Measurements from ENCODE around the gene INO80. TPM values are rescaled to one million over a fixed set of nuclear protein-coding genes. Genes with fewer than 3 reads are reported as not detected.

Gene INO80
- total and polyA plus RNA-seq, 2 donors (not counting 3 experiments of a cell fraction or from before 2014, with no cell fraction given): 5.7 to 29.1 TPM

DNA sequence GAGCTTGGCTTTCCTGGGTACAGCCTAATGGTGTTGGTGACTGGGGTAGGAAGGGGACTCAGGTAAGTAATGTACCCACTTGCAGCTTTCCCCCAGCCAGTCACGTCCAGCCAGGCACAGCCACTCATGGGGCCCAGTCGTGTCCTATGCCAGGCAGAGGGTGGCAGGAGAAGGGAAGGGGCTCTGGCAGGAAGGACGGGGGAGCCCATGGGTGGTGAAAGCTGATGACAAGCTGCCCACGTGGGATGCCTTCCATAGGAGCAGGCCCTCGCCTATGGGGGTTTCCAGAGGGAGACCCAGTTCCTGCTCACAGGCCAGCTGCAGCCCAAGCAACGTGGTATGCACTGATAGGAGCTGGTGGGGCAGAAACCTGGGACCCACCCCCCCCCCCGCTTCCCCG, 152.1 kb downstream of the INO80 start:
- no peak overlapping the region for H3K4me3 ChIP-seq (replicated peaks in 1 of 3; ENCODE audit: insufficient read depth in 1 of 3, low read depth in 1 of 3, low read length in 3 of 3)
- H3K27me3 ChIP-seq (ENCODE audit: control insufficient read depth in 2 of 2, insufficient read depth in 2 of 2, low read length in 2 of 2): no peaks in the 10 kb centered on the region
- ChIA-PET CTCF (interaction anchor here (2.0 to 3.6 kb wide), 3 partner anchors 11 to 54 kb away, joined by 9 to 20 read pairs (median 11); partner anchors contain the start of gene CHAC1), POLR2A (interaction anchor here (1.3 kb wide), 1 partner anchor 11 kb away, joined by 3 read pairs; the partner anchor contains the start of gene CHAC1)
- FAIRE-seq: no peak
- DNase-seq (ENCODE audit: low read depth, low spot score): no peak
- TF ChIP-seq JUN (IDR thresholded peaks at IDR 0.05; ENCODE audit: borderline replicate concordance, insufficient read depth, insufficient read length, low read depth) (no peak), MYC (IDR thresholded peaks at IDR 0.05; ENCODE audit: low read depth, low read length) (no peak), EZH2 (IDR thresholded peaks at IDR 0.05; ENCODE audit: borderline replicate concordance, low read depth, low read length, severe bottlenecking) (no peak), FOS (IDR thresholded peaks at IDR 0.05; ENCODE audit: borderline replicate concordance, insufficient read depth, low read length) (no peak), MAX (IDR thresholded peaks at IDR 0.05; ENCODE audit: insufficient read depth, insufficient read length) (no peak), POLR2A (IDR thresholded peaks at IDR 0.05; ENCODE audit: low read depth, low read length) (no peak), POLR2AphosphoS5 (IDR thresholded peaks at IDR 0.05; ENCODE audit: insufficient read depth, low read depth, low read length) (no peak), GATA2 (IDR thresholded peaks at IDR 0.05; ENCODE audit: insufficient read depth, insufficient read length, low read depth, low read length) (no peak)
- TF ChIP-seq, protein P1, sequence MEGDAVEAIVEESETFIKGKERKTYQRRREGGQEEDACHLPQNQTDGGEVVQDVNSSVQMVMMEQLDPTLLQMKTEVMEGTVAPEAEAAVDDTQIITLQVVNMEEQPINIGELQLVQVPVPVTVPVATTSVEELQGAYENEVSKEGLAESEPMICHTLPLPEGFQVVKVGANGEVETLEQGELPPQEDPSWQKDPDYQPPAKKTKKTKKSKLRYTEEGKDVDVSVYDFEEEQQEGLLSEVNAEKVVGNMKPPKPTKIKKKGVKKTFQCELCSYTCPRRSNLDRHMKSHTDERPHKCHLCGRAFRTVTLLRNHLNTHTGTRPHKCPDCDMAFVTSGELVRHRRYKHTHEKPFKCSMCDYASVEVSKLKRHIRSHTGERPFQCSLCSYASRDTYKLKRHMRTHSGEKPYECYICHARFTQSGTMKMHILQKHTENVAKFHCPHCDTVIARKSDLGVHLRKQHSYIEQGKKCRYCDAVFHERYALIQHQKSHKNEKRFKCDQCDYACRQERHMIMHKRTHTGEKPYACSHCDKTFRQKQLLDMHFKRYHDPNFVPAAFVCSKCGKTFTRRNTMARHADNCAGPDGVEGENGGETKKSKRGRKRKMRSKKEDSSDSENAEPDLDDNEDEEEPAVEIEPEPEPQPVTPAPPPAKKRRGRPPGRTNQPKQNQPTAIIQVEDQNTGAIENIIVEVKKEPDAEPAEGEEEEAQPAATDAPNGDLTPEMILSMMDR (IDR thresholded peaks at IDR 0.05; ENCODE audit: extremely low read depth in 1 of 2, insufficient read depth in 1 of 2, low read depth in 1 of 2, low read length in 2 of 2): no peak
- H3K9ac ChIP-seq (replicated peaks; ENCODE audit: extremely low read depth, insufficient read depth, low read length): no peak overlapping the region
- H3K79me2 ChIP-seq (ENCODE audit: control insufficient read depth, insufficient read depth, low read length): no peaks in the 10 kb centered on the region
- BruUV-seq (replicated peaks): no TSS peak
- dilution Hi-C loops (cut with MboI; ENCODE audit: extremely low pct_ligation_motif_present, low sequenced_read_pairs) (no loop called here), intact Hi-C loops (cut with micrococcal nuclease) (no loop called here)
- no peak overlapping the region for H2AFZ ChIP-seq (ENCODE audit: low read depth, low read length)
- no peak overlapping the region for H3K27ac ChIP-seq (ENCODE audit: insufficient read depth, low read depth, low read length)
- H3K36me3 ChIP-seq (ENCODE audit: control insufficient read depth in 2 of 2, extremely low read depth in 1 of 2, insufficient read depth in 2 of 2, low read length in 2 of 2): no peaks in the 10 kb centered on the region
- H3K9me1 ChIP-seq (replicated peaks; ENCODE audit: control insufficient read depth, extremely low read depth, insufficient read depth, low read length): no peaks in the 10 kb centered on the region
- H3K9me3 ChIP-seq (replicated peaks; ENCODE audit: control insufficient read depth, insufficient read depth, low read length): no peaks in the 10 kb centered on the region
- H3K4me2 ChIP-seq (ENCODE audit: insufficient read depth, low read length): no peak overlapping the region
- H4K20me1 ChIP-seq (replicated peaks; ENCODE audit: control insufficient read depth, extremely low read depth, insufficient read depth, low read length): no peaks in the 10 kb centered on the region
- no peaks in the 10 kb centered on the region for H3K4me1 ChIP-seq (ENCODE audit: control insufficient read depth, extremely low read depth, insufficient read depth, low read length)

All from endothelial cell of umbilical vein (primary cell).